Measurements from ENCODE around the gene SLC4A5.

SLC4A5 gene

GRCh38 chr2:74253306-74253970 is 89.8 kb downstream of the SLC4A5 start:
- no peak overlapping the region for H3K4me3 ChIP-seq (ENCODE audit: low read depth, low read length)
- H3K36me3 ChIP-seq (ENCODE audit: control insufficient read depth, insufficient read depth, low read length) = no peaks in the 10 kb centered on the region
- H3K27me3 ChIP-seq (ENCODE audit: control insufficient read depth, insufficient read depth, low read length) = no peaks in the 10 kb centered on the region
- no peak overlapping the region for H3K27ac ChIP-seq
- H3K9me3 ChIP-seq (ENCODE audit: control insufficient read depth, low read length) = no peaks in the 10 kb centered on the region
- no peak overlapping the region for H3K4me2 ChIP-seq (ENCODE audit: low read length)
- no peaks in the 10 kb centered on the region for H3K4me1 ChIP-seq
- H2AFZ ChIP-seq = no peak overlapping the region
- no peak overlapping the region for H3K9ac ChIP-seq
- TF ChIP-seq, protein P1, sequence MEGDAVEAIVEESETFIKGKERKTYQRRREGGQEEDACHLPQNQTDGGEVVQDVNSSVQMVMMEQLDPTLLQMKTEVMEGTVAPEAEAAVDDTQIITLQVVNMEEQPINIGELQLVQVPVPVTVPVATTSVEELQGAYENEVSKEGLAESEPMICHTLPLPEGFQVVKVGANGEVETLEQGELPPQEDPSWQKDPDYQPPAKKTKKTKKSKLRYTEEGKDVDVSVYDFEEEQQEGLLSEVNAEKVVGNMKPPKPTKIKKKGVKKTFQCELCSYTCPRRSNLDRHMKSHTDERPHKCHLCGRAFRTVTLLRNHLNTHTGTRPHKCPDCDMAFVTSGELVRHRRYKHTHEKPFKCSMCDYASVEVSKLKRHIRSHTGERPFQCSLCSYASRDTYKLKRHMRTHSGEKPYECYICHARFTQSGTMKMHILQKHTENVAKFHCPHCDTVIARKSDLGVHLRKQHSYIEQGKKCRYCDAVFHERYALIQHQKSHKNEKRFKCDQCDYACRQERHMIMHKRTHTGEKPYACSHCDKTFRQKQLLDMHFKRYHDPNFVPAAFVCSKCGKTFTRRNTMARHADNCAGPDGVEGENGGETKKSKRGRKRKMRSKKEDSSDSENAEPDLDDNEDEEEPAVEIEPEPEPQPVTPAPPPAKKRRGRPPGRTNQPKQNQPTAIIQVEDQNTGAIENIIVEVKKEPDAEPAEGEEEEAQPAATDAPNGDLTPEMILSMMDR (IDR thresholded peaks at IDR 0.05) = no peak
- no peaks in the 10 kb centered on the region for H3K79me2 ChIP-seq

- TF ChIP-seq, protein P1 (IDR thresholded peaks at IDR 0.05) = no peak
- H3K27ac ChIP-seq = no peak overlapping the region
- H3K36me3 ChIP-seq (ENCODE audit: control insufficient read depth, insufficient read depth, low read length) = no peaks in the 10 kb centered on the region
- H3K9me3 ChIP-seq (ENCODE audit: control insufficient read depth, low read length) = no peaks in the 10 kb centered on the region
- H3K9ac ChIP-seq = no peak overlapping the region
- H2AFZ ChIP-seq = no peak overlapping the region
- H3K4me1 ChIP-seq = no peaks in the 10 kb centered on the region
- no peak overlapping the region for H3K4me3 ChIP-seq (ENCODE audit: low read depth, low read length)
- H3K27me3 ChIP-seq (ENCODE audit: control insufficient read depth, insufficient read depth, low read length) = no peaks in the 10 kb centered on the region
- H3K4me2 ChIP-seq (ENCODE audit: low read length) = no peak overlapping the region
- no peaks in the 10 kb centered on the region for H3K79me2 ChIP-seq
Measured at GRCh38 chr2:74252862-74253261, 90.4 kb downstream of the SLC4A5 start.

DNA sequence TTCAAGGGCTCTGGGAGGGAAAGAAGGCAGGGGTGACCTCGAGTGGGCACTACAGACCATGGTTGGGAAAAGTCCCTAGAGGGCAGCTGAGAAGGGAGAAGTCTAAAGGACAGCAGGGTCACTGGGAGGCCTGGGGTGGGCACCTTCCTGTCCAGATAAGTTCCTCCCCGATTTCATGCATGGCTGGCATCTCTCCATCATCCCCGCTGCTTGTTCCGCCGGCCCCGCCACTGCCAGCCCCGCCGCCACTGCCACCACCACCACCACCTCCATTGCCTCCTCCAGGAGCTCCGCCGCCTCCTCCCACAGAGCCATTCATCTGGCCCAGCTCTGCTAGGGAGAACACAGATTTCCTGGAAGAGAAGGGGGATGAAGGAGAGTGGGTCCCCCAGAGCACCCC is 91.2 kb downstream of the SLC4A5 start:
- H3K4me1 ChIP-seq = no peaks in the 10 kb centered on the region
- no peaks in the 10 kb centered on the region for H3K9me3 ChIP-seq (ENCODE audit: control insufficient read depth, low read length)
- no peak overlapping the region for H3K4me3 ChIP-seq (ENCODE audit: low read depth, low read length)
- H3K36me3 ChIP-seq (ENCODE audit: control insufficient read depth, insufficient read depth, low read length) = no peaks in the 10 kb centered on the region
- no peak overlapping the region for H3K4me2 ChIP-seq (ENCODE audit: low read length)
- H3K9ac ChIP-seq = no peak overlapping the region
- TF ChIP-seq, protein P1 (IDR thresholded peaks at IDR 0.05) = no peak
- H3K27ac ChIP-seq = no peak overlapping the region
- H3K27me3 ChIP-seq (ENCODE audit: control insufficient read depth, insufficient read depth, low read length) = no peaks in the 10 kb centered on the region
- H3K79me2 ChIP-seq = no peaks in the 10 kb centered on the region
- no peak overlapping the region for H2AFZ ChIP-seq

GRCh38 chr2:74250189-74250631 is 93.0 kb downstream of the SLC4A5 start:
- Histone ChIP-seq H3K4me3 (ENCODE audit: low read depth, low read length) (no peak overlapping the region), H3K27ac (no peak overlapping the region), H3K9me3 (ENCODE audit: control insufficient read depth, low read length) (no peaks in the 10 kb centered on the region), H3K4me2 (ENCODE audit: low read length) (no peak overlapping the region), H3K79me2 (no peaks in the 10 kb centered on the region), H2AFZ (no peak overlapping the region), H3K36me3 (ENCODE audit: control insufficient read depth, insufficient read depth, low read length) (no peaks in the 10 kb centered on the region), H3K27me3 (ENCODE audit: control insufficient read depth, insufficient read depth, low read length) (no peaks in the 10 kb centered on the region), H3K4me1 (no peaks in the 10 kb centered on the region), H3K9ac (no peak overlapping the region)
- TF ChIP-seq, protein P1 (IDR thresholded peaks at IDR 0.05) = peak; percentile 82
